IMR-90 (cell line): ENCODE measurements around the gene TSEN54. TPM values are rescaled to one million over a fixed set of nuclear protein-coding genes. Genes with fewer than 3 reads are reported as not detected.

ENCODE experiments used
- CTCF ChIP-seq: conservative IDR thresholded peaks from 2 replicates; pipeline ENCODE4 v1.5.1; 2012; ENCODE audit warnings: mild to moderate bottlenecking, low read depth, low read length, improper control_type of control experiment
- polyA plus RNA-seq, 3 experiments: library from polyadenylated mRNA; depleted of rRNA; stranded (reverse); fragments of >200 nt; gene quantifications; 2 replicates each; pipeline ENCODE4 v1.2.3, GENCODE V29; 2012; ENCODE audit warnings: low replicate concordance in 1 of 3
- total RNA-seq: library from RNA; depleted of rRNA; stranded (reverse); fragments of >200 nt; gene quantifications from 2 replicates; pipeline ENCODE4 v1.2.3, GENCODE V29; 2012

TSEN54 gene
- total and polyA plus RNA-seq, 2 of the 4 experiments (the other 2 are of a cell fraction): 7.2 to 14.9 TPM

GRCh38 chr17:75511610-75512575 is 4.4 kb upstream of the TSEN54 start (continued):
- TF ChIP-seq CTCF: no peak
